Suprapubic skin (tissue), 4 donors: Measurements from ENCODE around the gene CNIH3. TPM values are rescaled to one million over a fixed set of nuclear protein-coding genes. Genes with fewer than 3 reads are reported as not detected.

ENCODE experiments used
- DNase-seq, 2 donors: peaks; one replicate each; pipeline ENCODE4 v3.0.0-alpha.2; 2019; ENCODE audit warnings: low spot score in 2 of 2
- H3K27ac ChIP-seq: fragments of 200-600 bp; sonication (generic); one replicate; pipeline ENCODE4 v1.5.1; 2019
- H3K27me3 ChIP-seq: fragments of 200-600 bp; sonication (generic); one replicate; pipeline ENCODE4 v1.5.1; 2019
- H3K36me3 ChIP-seq: fragments of 200-600 bp; sonication (generic); one replicate; pipeline ENCODE4 v1.5.1; 2019
- H3K4me1 ChIP-seq: fragments of 200-600 bp; sonication (generic); one replicate; pipeline ENCODE4 v1.5.1; 2019
- H3K4me3 ChIP-seq: fragments of 200-600 bp; sonication (generic); one replicate; pipeline ENCODE4 v1.5.1; 2019; ENCODE audit warnings: mild to moderate bottlenecking
- H3K9me3 ChIP-seq: fragments of 200-600 bp; sonication (generic); one replicate; pipeline ENCODE4 v1.5.1; 2019
- CTCF ChIP-seq, 2 donors: fragments of 200-600 bp in 1 of 2; fragments of 450-650 bp in 1 of 2; sonication (generic) in 1 of 2; IDR thresholded peaks; one replicate each; pipeline ENCODE4 v1.5.1; 2016 to 2019; ENCODE audit warnings: antibody characterized with exemption in 2 of 2, mild to moderate bottlenecking in 1 of 2, moderate library complexity in 1 of 2
- EP300 ChIP-seq: sonication (generic); formaldehyde crosslinking; IDR thresholded peaks from one replicate; pipeline ENCODE4 v1.6.1; 2017; ENCODE audit warnings: antibody characterized with exemption
- POLR2A ChIP-seq, 2 donors: fragments of 450-650 bp; IDR thresholded peaks; one replicate each; pipeline ENCODE4 v1.6.1; 2017; ENCODE audit warnings: antibody characterized with exemption in 2 of 2, mild to moderate bottlenecking in 2 of 2, moderate library complexity in 2 of 2
- POLR2AphosphoS5 ChIP-seq, 3 donors: sonication (generic); formaldehyde crosslinking; IDR thresholded peaks; one replicate each; pipeline ENCODE4 v1.6.1; 2017; ENCODE audit warnings: antibody characterized with exemption in 3 of 3
- WGBS: methylation state at CpG from one replicate; pipeline ENCODE4 v1.1.5; 2018; 5-methylcytosine and 5-hydroxymethylcytosine counted together
- total RNA-seq, 4 donors: library from RNA; depleted of rRNA; stranded (reverse); fragments of >200 nt; gene quantifications; one replicate each; pipeline ENCODE4 v1.1.0, GENCODE V29; 2016

CNIH3 gene
- total RNA-seq, 4 donors from 2014 or later, result 0.57 to 6.7 (median 0.62) TPM; not detected in 1

- WGBS, result 88% methylated on average over 2 of the region's 2 CpGs
- no peak for TF ChIP-seq CTCF (IDR thresholded peaks at IDR 0.05)
- no peak for TF ChIP-seq EP300
- TF ChIP-seq POLR2A (IDR thresholded peaks at IDR 0.05), result no peak
- no peak for TF ChIP-seq POLR2AphosphoS5 (IDR thresholded peaks at IDR 0.05)
These were observed 108.4 kb downstream of the CNIH3 start for GRCh38 chr1:224724566-224724965.

GRCh38 chr1:224726441-224727182 lies 110.5 kb downstream of the CNIH3 start:
- H3K9me3 ChIP-seq, result no peaks in the 10 kb centered on the region
- DNase-seq, result peak in 1 of 2 donors; percentile 83
- no peaks in the 10 kb centered on the region for H3K36me3 ChIP-seq
- H3K4me1 ChIP-seq, result peaks cover 20% of the 10 kb centered on the region
- TF ChIP-seq EP300, result no peak
- TF ChIP-seq POLR2AphosphoS5 (IDR thresholded peaks at IDR 0.05), result no peak
- TF ChIP-seq POLR2A (IDR thresholded peaks at IDR 0.05), result no peak
- TF ChIP-seq CTCF (IDR thresholded peaks at IDR 0.05), result no peak
- H3K4me3 ChIP-seq, result no peak overlapping the region
- 49% methylated on average over 9 of the region's 10 CpGs for WGBS
- H3K27me3 ChIP-seq, result no peaks in the 10 kb centered on the region
- H3K27ac ChIP-seq, result peak overlapping the region; percentile 80

More at GRCh38 chr1:224724566-224724965, 108.4 kb downstream of the CNIH3 start:
- Histone ChIP-seq H3K9me3 (no peaks in the 10 kb centered on the region), H3K36me3 (no peaks in the 10 kb centered on the region), H3K27me3 (no peaks in the 10 kb centered on the region), H3K27ac (no peak overlapping the region), H3K4me3 (no peak overlapping the region), H3K4me1 (peaks cover 20% of the 10 kb centered on the region)
- no peak for DNase-seq

- no peak for TF ChIP-seq CTCF (IDR thresholded peaks at IDR 0.05)
- no peak for TF ChIP-seq POLR2AphosphoS5 (IDR thresholded peaks at IDR 0.05)
- no peak for TF ChIP-seq POLR2A (IDR thresholded peaks at IDR 0.05)
- TF ChIP-seq EP300, result no peak
- WGBS, result 79% methylated on average over 6 of the region's 6 CpGs
- H3K9me3 ChIP-seq, result no peaks in the 10 kb centered on the region
- H3K4me3 ChIP-seq, result no peak overlapping the region
- H3K4me1 ChIP-seq, result peaks cover 26% of the 10 kb centered on the region
- no peak for DNase-seq
- H3K36me3 ChIP-seq, result no peaks in the 10 kb centered on the region
- peak overlapping the region; percentile 80 for H3K27ac ChIP-seq
- H3K27me3 ChIP-seq, result no peaks in the 10 kb centered on the region
These were observed 111.5 kb downstream of the CNIH3 start for GRCh38 chr1:224727351-224728289.

GRCh38 chr1:224730540-224730939 lies 114.4 kb downstream of the CNIH3 start:
- DNase-seq, result no peak
- TF ChIP-seq CTCF (IDR thresholded peaks at IDR 0.05) (no peak), EP300 (no peak), POLR2A (IDR thresholded peaks at IDR 0.05) (no peak), POLR2AphosphoS5 (IDR thresholded peaks at IDR 0.05) (no peak)
- WGBS, result 71% methylated on average over 1 of the region's 1 CpG
- H3K36me3 ChIP-seq, result no peaks in the 10 kb centered on the region
- H3K4me1 ChIP-seq, result peaks cover 43% of the 10 kb centered on the region
- no peak overlapping the region for H3K4me3 ChIP-seq
- no peaks in the 10 kb centered on the region for H3K27me3 ChIP-seq
- H3K27ac ChIP-seq, result peak overlapping the region; percentile 29
- no peaks in the 10 kb centered on the region for H3K9me3 ChIP-seq

- TF ChIP-seq POLR2A (IDR thresholded peaks at IDR 0.05), result no peak
- TF ChIP-seq POLR2AphosphoS5 (IDR thresholded peaks at IDR 0.05), result no peak
- Histone ChIP-seq H3K27me3 (no peaks in the 10 kb centered on the region), H3K9me3 (no peaks in the 10 kb centered on the region), H3K36me3 (no peaks in the 10 kb centered on the region), H3K4me1 (peaks cover 41% of the 10 kb centered on the region), H3K4me3 (no peak overlapping the region), H3K27ac (peak overlapping the region; percentile 29)
- DNase-seq, result no peak
These were observed 114.8 kb downstream of the CNIH3 start for GRCh38 chr1:224730965-224731364.
